Measurements from ENCODE around the gene GIPC1. TPM values are rescaled to one million over a fixed set of nuclear protein-coding genes. Genes with fewer than 3 reads are reported as not detected.

GIPC1 gene
- total and polyA plus RNA-seq, 12 donors: 41.6 to 84.1 (median 46.6) TPM

- H3K27ac ChIP-seq: peak overlapping the region; percentile 96 to 100 (median 100)
- H3K4me3 ChIP-seq: peak overlapping the region; percentile 65 to 99 (median 92)
- no peaks in the 10 kb centered on the region for H3K27me3 ChIP-seq
- ATAC-seq (peak in 1 of 8 donors; percentile 0), DNase-seq (no peak)
- H3K9me3 ChIP-seq: no peaks in the 10 kb centered on the region
- WGBS, 2 donors: 0% methylated on average over 32 of the region's 32 CpGs
- intact Hi-C loops (cut with DNase I): loop anchor here in 1 of 10 donors (2.0 kb wide), 1 partner anchor 21 kb away; the partner anchor contains the start of gene GIPC1
- peaks cover 15 to 55% (median 42%) of the 10 kb centered on the region in 9 donors for H3K4me1 ChIP-seq
- peaks cover 0 to 39% (median 23%) of the 10 kb centered on the region in 9 donors for H3K36me3 ChIP-seq
- TF ChIP-seq CTCF (IDR thresholded peaks at IDR 0.05): no peak
Observed at GRCh38 chr19:14517446-14517839, 21.5 kb upstream of the GIPC1 start.

- H3K36me3 ChIP-seq: peaks cover 0 to 39% (median 23%) of the 10 kb centered on the region in 9 donors
- no peaks in the 10 kb centered on the region for H3K9me3 ChIP-seq
- peaks cover 15 to 55% (median 42%) of the 10 kb centered on the region in 9 donors for H3K4me1 ChIP-seq
- peak overlapping the region; percentile 65 to 99 (median 92) for H3K4me3 ChIP-seq
- TF ChIP-seq CTCF (IDR thresholded peaks at IDR 0.05): no peak
- no peak for ATAC-seq
- intact Hi-C loops (cut with DNase I): loop anchor here in 1 of 10 donors (2.0 kb wide), 1 partner anchor 20 kb away; the partner anchor contains the start of gene GIPC1
- H3K27me3 ChIP-seq: no peaks in the 10 kb centered on the region
- DNase-seq: no peak
- WGBS, 2 donors: 19 to 24% methylated on average over 22 of the region's 22 CpGs
- peak overlapping the region; percentile 96 to 100 (median 100) for H3K27ac ChIP-seq
Observed at GRCh38 chr19:14516746-14517438, 21.0 kb upstream of the GIPC1 start.

GRCh38 chr19:14516048-14516534 is 20.2 kb upstream of the GIPC1 start:
- TF ChIP-seq CTCF (IDR thresholded peaks at IDR 0.05): no peak
- H3K27me3 ChIP-seq: no peaks in the 10 kb centered on the region
- intact Hi-C loops (cut with DNase I): loop anchor here in 1 of 10 donors (2.0 kb wide), 1 partner anchor 19 kb away; the partner anchor contains the start of gene GIPC1
- 51 to 54% methylated on average over 15 of the region's 15 CpGs for WGBS, 2 donors
- H3K36me3 ChIP-seq: peaks cover 0 to 39% (median 23%) of the 10 kb centered on the region in 9 donors
- peaks cover 15 to 57% (median 42%) of the 10 kb centered on the region in 9 donors for H3K4me1 ChIP-seq
- DNase-seq (no peak), ATAC-seq (no peak)
- H3K4me3 ChIP-seq: peak overlapping the region; percentile 65 to 99 (median 92)
- H3K27ac ChIP-seq: peak overlapping the region in 6 of 10 donors; percentile 21 to 100 (median 99)
- H3K9me3 ChIP-seq: no peaks in the 10 kb centered on the region

GRCh38 chr19:14515501-14516047 is 19.6 kb upstream of the GIPC1 start:
- H3K36me3 ChIP-seq: peaks cover 0 to 39% (median 23%) of the 10 kb centered on the region in 9 donors
- no peak for TF ChIP-seq CTCF (IDR thresholded peaks at IDR 0.05)
- H3K4me1 ChIP-seq: peaks cover 15 to 62% (median 42%) of the 10 kb centered on the region in 9 donors
- no peaks in the 10 kb centered on the region for H3K27me3 ChIP-seq
- intact Hi-C loops (cut with DNase I): loop anchor here in 1 of 10 donors (2.0 kb wide), 1 partner anchor 19 kb away; the partner anchor contains the start of gene GIPC1
- peak overlapping the region in 8 of 10 donors; percentile 65 to 99 (median 97) for H3K4me3 ChIP-seq
- ATAC-seq (no peak), DNase-seq (no peak)
- peak overlapping the region in 5 of 10 donors; percentile 1 to 99 (median 21) for H3K27ac ChIP-seq
- 63 to 65% methylated on average over 8 of the region's 8 CpGs for WGBS, 2 donors
- no peaks in the 10 kb centered on the region for H3K9me3 ChIP-seq
